MV-4-11 (cell line): ENCODE measurements around the gene ADIPOQ.
"Not testable (repeated sequence)": the region's sequence is repeated elsewhere in the genome, so short reads cannot be mapped to it uniquely, and the experiment has no call there.

Source experiments
- DNase-seq: peaks from one replicate; lab custom pipeline; 2025; lab: John Stamatoyannopoulos, UW

Gene ADIPOQ

DNA sequence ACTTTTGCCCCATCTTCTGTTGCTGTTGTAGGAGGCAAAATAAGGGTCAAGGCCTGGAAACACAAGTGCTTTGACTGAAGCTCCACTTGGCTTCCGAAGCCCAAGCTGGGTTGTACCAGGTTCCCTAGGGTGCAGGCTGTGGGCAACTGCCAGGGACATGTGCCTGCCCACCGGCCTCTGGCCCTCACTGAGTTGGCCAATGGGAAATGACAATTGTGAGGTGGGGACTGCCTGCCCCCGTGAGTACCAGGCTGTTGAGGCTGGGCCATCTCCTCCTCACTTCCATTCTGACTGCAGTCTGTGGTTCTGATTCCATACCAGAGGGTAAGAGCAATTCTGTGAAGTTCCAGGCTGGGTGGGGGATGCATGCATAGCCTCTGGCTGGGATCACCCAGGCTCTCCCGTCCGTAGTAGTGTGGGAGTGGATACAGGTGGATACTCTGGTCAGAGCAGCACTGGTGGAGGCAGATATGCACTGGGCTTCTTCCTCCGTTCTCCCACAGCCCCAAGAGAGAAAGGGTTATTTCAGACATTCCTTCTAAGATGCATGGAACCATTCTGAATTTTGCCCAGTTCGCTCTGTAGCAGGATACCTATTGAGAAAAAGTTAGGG, at the start of gene ADIPOQ:
ADIPOQ (plus strand) TSS at position 285 of the 613 bp plus-strand sequence. CDS start 10,349 bp downstream, outside the sequence.
- no peak for DNase-seq

- DNase-seq = no peak
These were observed 44.2 kb upstream of the ADIPOQ start for GRCh38 chr3:186798239-186798874.

- DNase-seq = no peak
These were observed 42.2 kb upstream of the ADIPOQ start for GRCh38 chr3:186800285-186800684.

DNA sequence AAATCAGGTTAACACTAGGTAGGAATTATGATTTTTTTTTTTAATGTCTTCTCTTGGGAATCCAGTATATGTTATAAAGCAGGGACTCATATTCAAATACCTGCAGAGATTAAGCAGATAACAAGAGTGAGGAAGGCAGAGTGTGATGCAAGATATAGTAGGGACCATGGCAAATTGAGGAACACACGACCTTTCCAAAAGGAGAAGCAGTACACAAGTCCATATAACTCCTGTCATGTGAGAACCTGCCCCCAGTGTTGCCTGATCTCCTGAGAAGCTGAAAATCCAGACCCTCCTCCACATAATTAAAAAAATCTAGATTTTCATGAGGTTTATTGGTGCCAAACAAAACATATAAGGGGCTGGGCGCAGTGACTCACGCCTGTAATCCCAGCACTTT, 39.8 kb upstream of the ADIPOQ start:
- DNase-seq = no peak

GRCh38 chr3:186803447-186803846, 39.1 kb upstream of the ADIPOQ start:
- not testable (repeated sequence) for DNase-seq

DNA sequence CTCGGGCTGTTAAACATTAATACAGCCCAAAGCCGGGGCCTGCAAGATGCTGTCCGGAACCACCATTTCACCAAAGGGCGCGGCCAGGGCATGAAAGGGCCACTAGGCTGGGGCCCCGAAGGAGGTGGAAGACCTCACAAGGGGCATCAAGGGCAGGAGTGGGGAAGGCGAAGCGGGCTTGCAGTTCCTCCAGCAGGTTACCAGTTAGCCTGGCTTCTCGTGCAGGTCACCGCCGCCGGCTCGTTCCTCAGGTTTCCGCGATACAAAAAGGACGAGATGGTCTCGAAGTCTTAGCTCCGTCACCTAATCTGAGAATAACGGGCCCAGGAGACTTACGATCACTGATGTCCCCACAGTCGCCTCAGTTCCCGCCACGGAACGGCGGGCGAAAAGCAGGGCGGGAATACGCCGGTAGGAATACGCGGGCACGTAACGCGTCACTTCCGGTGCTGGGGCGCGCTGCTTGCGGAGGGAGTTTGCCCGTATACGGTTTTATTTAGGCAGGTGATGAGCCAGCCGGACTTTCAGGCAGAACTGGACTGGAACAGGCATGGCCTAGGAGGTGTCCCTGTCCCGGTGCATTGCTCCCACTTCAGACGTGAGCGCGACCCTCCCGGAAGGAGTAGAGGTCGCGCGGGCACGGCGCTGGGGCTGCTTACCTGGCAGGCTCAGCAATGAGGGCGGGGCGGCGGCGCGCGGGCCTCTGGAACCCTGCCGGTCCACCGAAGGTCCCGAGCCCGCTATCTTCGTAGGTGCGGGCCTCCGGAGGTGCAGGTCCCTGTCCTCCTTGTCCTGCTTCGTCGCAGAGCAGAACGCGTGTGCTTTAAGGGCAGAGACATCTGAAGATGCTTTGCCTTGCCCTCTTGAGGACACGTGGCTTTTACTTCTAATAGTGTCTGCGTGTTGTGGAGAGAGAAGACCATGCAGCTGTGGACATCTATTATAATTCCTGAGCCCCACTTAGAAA, 36.1 kb upstream of the ADIPOQ start, which contains the start of gene RFC4:
RFC4 (minus strand) TSS at position 394 of the 967 bp plus-strand sequence. CDS start 1,769 bp downstream, outside the sequence.
- peak; percentile 78 for DNase-seq

GRCh38 chr3:186807231-186807630, 35.3 kb upstream of the ADIPOQ start:
- peak; percentile 13 for DNase-seq

DNA sequence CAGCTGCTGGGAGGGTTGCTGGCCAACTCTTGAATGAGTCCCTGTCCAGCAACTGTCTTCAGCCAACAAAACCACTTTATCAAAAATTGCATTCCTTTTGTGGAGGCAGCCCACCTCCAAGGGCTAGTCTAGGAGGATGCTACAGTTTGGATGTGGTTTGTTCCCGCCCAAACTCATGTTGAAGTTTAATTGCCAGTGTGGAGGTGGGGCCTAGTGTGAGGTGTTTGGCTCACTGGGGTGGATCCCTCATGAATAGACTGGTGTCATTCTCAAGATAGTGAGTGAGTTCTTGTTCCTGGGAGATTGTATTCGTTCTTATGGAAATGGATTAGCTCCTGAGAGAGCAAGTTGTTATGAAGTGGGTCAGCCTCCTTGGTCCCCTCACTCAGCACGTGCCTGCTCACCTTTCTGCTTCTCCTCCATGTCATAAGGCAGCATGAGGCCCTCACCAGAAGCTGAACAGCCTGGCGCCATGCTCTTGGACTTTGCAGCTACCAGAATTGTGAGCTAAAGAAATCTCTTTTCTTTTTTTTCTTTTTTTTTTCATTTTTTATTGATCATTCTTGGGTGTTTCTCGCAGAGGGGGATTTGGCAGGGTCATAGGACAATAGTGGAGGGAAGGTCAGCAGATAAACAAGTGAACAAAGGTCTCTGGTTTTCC, 32.0 kb upstream of the ADIPOQ start:
- DNase-seq = no peak

DNA sequence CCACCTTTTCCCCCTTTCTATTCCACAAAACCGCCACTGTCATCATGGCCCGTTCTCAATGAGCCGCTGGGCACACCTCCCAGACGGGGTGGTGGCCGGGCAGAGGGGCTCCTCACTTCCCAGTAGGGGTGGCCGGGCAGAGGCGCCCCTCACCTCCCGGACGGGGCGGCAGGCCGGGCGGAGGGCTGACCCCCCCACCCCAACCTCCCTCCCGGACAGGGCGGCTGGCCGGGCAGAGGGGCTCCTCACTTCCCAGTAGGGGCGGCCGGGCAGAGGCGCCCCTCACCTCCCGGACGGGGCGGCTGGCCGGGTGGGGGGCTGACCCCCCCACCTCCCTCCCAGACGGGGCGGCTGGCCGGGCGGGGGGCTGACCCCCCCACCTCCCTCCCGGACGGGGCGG, 31.2 kb upstream of the ADIPOQ start:
- not testable (repeated sequence) for DNase-seq

DNA sequence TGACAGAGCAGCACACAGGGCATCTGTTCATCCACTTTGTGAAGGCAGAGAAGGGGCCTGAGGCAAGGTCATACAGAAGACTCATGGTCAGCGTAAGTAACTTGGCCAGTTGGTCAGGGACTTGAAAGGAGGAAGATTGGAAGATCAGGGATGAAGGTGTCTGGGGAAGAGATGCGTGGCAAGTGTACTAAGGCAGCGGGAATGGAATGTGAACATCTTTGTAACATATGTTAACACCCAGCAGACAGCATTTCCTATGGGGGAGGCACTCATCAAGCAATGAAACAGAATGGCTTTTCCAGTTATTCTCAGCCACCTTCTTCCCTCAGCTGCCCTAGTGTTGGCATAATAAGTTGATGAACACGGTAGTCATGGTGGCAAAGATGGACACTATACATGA, 28.4 kb upstream of the ADIPOQ start:
- DNase-seq = no peak

DNA sequence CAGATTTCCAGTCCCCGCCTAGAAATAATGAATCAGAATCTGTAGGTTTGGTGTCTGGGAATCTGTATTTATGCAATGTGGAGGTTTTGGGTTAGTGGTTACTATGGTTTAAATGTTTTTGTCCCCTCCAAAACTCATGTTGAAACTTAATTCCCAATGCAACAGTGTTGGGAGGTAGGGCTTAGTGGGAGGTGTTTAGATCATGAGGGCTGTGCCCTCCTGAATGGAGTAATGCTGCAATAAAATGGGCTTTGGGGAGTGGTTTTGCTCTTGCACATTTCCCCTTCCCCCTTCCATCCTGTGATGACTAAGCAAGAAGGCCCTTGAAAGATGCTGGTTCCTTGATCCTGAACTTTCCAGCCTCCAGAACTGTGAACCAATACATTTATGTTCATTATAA, 27.1 kb upstream of the ADIPOQ start:
- DNase-seq = peak; percentile 90

DNA sequence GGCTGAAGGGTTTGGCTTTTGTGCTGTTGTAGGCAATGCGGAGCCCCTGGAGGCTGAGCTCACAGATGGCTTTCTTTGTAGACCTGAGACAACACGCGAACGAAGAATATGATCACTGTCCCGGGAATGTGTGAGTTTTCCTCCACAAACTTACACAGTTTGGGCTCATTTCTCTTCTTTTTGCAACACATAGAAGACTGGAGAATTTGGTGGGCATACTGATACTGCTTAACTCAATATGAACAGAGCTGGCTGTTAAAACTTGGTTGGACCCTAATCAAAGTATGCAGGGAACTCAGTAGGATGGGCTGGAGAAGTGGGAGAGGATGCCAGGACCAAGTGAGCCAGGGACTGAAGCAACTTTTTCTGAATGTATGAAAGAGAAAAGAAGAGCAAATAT, 24.0 kb upstream of the ADIPOQ start:
- no peak for DNase-seq

DNA sequence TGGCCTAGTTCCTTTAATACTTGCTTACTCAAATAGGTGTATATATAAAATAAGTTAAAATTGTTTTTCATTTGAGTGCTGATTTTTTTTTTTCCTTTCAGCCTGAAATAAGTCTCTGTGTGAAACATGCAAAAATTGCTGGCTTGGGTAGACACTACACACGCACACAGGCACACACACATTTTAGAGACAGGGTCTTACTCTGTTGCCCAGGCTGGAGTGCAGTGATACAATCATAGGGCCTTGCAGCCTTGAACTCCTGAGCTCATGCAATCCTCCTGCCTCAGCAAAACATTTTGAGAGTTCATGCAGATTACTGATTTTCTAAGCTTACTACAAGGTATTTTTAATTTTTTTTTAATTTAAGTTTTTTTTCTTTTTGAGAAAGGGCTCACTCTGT, 23.6 kb upstream of the ADIPOQ start:
- DNase-seq = no peak

- peak; percentile 53 for DNase-seq
These were observed 20.8 kb upstream of the ADIPOQ start for GRCh38 chr3:186821429-186822387.

DNA sequence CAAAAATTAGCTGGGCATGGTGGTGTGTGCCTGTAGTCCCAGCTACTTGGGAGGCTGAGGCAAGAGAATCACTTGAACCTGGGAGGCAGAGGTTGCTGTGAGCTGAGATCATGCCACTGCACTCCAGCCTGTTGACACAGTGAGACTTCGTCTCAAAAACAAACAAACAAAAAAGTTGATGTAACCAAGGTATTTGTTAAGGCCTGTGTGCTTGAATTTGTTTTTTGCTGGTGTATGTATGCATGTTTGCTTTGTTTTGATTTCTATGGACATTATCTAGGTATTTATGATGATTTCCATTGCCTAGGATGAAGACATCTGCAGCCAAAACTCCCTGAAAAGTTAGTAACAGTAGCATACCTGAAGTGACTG, 20.1 kb upstream of the ADIPOQ start:
- not testable (repeated sequence) for DNase-seq

DNA sequence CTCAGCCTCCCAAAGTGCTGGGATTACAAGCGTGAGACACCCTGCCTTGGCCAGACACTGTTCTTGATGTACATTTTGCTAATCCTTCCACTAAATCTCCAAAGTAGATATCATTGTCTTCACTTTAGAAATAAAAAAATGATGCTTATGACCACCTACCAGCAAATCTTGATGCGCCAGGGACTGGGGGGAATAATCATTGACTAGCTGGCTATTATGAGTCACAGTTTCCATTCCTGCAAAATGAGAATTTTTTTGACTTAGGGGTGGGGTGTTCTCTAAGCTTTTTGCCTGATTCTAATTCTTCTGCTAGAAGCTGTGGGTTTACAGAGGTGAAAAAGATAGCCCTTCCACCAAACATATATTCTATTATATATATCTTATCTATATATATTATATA, 19.1 kb upstream of the ADIPOQ start:
- no peak for DNase-seq

GRCh38 chr3:186824430-186825139, 17.9 kb upstream of the ADIPOQ start:
- DNase-seq = no peak

- peak; percentile 58 for DNase-seq
These were observed 17.2 kb upstream of the ADIPOQ start for GRCh38 chr3:186825294-186825821.

DNA sequence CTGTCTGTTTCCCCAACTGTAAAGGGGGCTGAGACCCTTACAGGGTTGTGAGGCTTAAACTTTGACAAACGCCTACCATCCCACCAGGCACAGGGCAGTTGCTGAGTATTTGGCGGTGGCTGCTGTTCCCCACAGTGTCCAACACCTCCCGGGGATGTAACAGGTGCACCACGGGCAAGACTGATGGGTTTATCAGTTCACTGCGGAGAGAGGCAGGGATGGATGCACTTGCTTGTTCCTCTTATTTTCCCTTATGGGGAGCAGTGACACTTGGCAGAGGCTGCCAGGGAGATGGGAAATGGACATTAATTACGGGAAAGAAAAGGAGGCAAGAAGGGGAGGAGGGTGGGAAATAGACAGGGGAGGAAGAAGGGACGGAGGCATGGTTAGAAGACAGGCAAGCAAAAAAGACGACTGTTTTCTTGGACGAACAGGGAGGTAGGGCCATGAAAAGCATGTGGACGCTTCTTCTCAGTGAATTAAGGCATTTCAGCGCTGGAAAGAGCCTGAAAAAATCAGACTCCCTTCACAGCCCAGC, 16.6 kb upstream of the ADIPOQ start:
- no peak for DNase-seq
